H7 (cell line): ENCODE data around the gene OR4D6. TPM values are rescaled to one million over a fixed set of nuclear protein-coding genes. Genes with fewer than 3 reads are reported as not detected.
"Not testable (repeated sequence)": the region's sequence is repeated elsewhere in the genome, so short reads cannot be mapped to it uniquely, and the experiment has no call there.

Experiments
- DNase-seq: peaks from one replicate; pipeline ENCODE4 v3.0.0; 2012
- H3K27me3 ChIP-seq: 2 replicates; pipeline ENCODE4 v1.6.0; 2011; ENCODE audit warnings: mild to moderate bottlenecking, low read length; ENCODE audit not compliant: control insufficient read depth, insufficient read depth
- H3K36me3 ChIP-seq: replicated peaks from 2 replicates; pipeline ENCODE4 v1.5.1; 2011; ENCODE audit warnings: low read length; ENCODE audit not compliant: control insufficient read depth, insufficient read depth
- H3K4me3 ChIP-seq: 2 replicates; pipeline ENCODE4 v1.5.1; 2011; ENCODE audit warnings: low read depth, mild to moderate bottlenecking, control low read depth, low read length, moderate library complexity; ENCODE audit not compliant: insufficient read depth
- total RNA-seq: library from RNA; depleted of rRNA; stranded (reverse); fragments of >200 nt; shearing (Covaris generic); gene quantifications from 2 replicates; pipeline ENCODE4 v1.2.3, GENCODE V29; 2014; rRNA removed

Gene OR4D6
- total RNA-seq = not detected in 2 replicates

GRCh38 chr11:59456661-59457060 lies at the start of gene OR4D6:
Gene OR4D6, plus strand, starts transcription at chr11:59456961. Its CDS starts 0 bp downstream, at chr11:59456961.
- H3K36me3 ChIP-seq = no peaks in the 10 kb centered on the region
- H3K27me3 ChIP-seq = no peaks in the 10 kb centered on the region
- DNase-seq = no peak
- H3K4me3 ChIP-seq = no peak within 1 kb of the TSS

DNA sequence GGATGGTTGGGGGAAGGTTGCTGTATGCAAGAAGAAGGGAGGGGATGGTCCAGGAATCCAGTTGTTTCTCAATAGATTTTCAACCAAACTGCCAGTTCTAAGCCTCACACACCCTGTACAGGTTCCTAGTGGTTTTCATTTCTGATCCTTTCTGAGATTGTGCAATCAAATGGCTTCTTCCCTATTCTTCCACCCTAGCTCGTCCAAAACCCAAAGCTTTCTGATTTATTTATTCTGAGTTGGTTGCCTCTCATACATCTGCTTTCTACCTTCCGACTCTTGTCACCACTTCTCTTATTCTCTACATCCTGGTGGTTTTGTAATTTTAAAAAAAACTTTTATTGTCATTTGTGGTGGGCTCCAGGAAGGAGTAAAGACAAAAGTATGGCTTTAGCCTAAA lies 43.1 kb upstream of the OR4D6 start:
- no peak for DNase-seq
- H3K36me3 ChIP-seq = no peaks in the 10 kb centered on the region
- H3K4me3 ChIP-seq = no peak overlapping the region
- H3K27me3 ChIP-seq = no peaks in the 10 kb centered on the region

- no peaks in the 10 kb centered on the region for H3K36me3 ChIP-seq
- H3K27me3 ChIP-seq = no peaks in the 10 kb centered on the region
- H3K4me3 ChIP-seq = no peak overlapping the region
- no peak for DNase-seq
Measured at GRCh38 chr11:59415111-59415510, 41.6 kb upstream of the OR4D6 start.

DNA sequence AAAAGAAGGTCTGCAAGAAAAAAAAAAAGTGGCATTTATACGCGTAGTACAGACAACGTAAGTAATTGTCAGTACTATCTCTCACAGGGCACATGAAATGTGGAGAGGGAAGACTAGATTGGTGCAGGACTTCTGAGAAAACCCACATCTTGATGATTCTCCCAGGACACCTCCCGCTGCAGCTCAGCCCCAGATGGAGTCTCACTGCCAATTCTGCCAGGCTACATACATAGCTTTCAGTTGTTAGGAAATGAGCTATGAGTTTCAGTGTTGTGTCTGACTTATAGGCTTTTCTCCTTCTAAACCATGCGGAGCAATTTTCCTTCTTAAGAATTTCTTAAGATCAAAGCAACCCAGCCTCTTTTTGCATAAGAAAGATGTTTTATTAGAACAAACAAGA lies 40.1 kb upstream of the OR4D6 start:
- no peak overlapping the region for H3K4me3 ChIP-seq
- no peaks in the 10 kb centered on the region for H3K27me3 ChIP-seq
- H3K36me3 ChIP-seq = no peaks in the 10 kb centered on the region
- DNase-seq = no peak

- no peak for DNase-seq
- Histone ChIP-seq H3K36me3 (no peaks in the 10 kb centered on the region), H3K27me3 (no peaks in the 10 kb centered on the region), H3K4me3 (no peak overlapping the region)
Measured at GRCh38 chr11:59417023-59417422, 39.7 kb upstream of the OR4D6 start.

- DNase-seq = no peak
- no peak overlapping the region for H3K4me3 ChIP-seq
- H3K36me3 ChIP-seq = no peaks in the 10 kb centered on the region
- H3K27me3 ChIP-seq = no peaks in the 10 kb centered on the region
Measured at GRCh38 chr11:59418156-59418555, 38.6 kb upstream of the OR4D6 start.

DNA sequence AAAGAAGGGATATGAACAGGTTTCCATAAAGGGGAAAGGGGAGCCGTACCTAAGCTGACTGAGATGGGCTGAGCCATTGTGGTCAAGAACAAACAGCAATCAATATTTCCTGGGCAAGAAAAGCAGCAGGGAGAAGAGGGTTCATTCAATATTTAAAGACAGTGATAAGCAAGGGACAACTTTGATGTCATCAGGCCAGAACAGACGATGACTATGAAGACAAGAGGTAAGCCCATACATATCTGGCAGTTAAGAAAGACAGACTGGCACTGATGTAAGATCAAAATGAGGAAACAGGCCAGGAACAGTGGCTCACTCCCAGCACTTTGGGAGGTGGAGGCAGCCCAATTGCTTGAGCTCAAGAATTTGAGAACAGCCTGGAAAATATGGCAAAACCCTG lies 32.9 kb upstream of the OR4D6 start:
- no peak for DNase-seq
- H3K4me3 ChIP-seq = no peak overlapping the region

DNA sequence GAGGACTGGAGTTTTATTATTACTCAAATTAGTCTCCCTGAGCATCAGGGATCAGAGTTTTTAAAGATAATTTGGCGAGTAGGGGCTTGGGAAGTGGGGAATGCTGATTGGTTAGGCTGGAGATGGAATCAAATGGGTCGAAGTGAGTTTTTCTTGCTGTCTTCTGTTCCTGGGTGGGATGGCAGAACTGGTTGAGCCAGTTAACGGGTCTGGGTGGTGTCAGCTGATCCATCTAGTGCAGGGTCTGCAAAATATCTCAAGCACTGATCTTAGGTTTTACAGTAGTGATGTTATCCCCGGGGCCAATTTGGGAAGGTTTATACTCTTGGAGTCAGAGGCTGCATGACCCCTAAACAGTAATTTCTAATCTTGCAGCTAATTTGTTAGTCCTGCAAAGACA lies 31.6 kb upstream of the OR4D6 start:
- no peaks in the 10 kb centered on the region for H3K36me3 ChIP-seq
- no peak overlapping the region for H3K4me3 ChIP-seq
- no peaks in the 10 kb centered on the region for H3K27me3 ChIP-seq
- DNase-seq = no peak

More for the DNA sequence above, 32.9 kb upstream of the OR4D6 start:
- Histone ChIP-seq H3K36me3 (no peaks in the 10 kb centered on the region), H3K27me3 (no peaks in the 10 kb centered on the region)

GRCh38 chr11:59426361-59427067 lies 30.2 kb upstream of the OR4D6 start, which contains the start of gene OR5A2:
Gene OR5A2, minus strand, starts transcription at chr11:59426413. Its CDS starts 3,460 bp downstream, at chr11:59422953.
- Histone ChIP-seq H3K36me3 (no peaks in the 10 kb centered on the region), H3K4me3 (no peak within 1 kb of the TSS), H3K27me3 (no peaks in the 10 kb centered on the region)
- peak; percentile 40 for DNase-seq

- no peak for DNase-seq
- Histone ChIP-seq H3K27me3 (no peaks in the 10 kb centered on the region), H3K4me3 (no peak overlapping the region), H3K36me3 (no peaks in the 10 kb centered on the region)
Measured at GRCh38 chr11:59427068-59427382, 29.7 kb upstream of the OR4D6 start.

- DNase-seq = peak; percentile 34
- Histone ChIP-seq H3K4me3 (no peak overlapping the region), H3K27me3 (no peaks in the 10 kb centered on the region), H3K36me3 (no peaks in the 10 kb centered on the region)
Measured at GRCh38 chr11:59429924-59430516, 26.7 kb upstream of the OR4D6 start.

DNA sequence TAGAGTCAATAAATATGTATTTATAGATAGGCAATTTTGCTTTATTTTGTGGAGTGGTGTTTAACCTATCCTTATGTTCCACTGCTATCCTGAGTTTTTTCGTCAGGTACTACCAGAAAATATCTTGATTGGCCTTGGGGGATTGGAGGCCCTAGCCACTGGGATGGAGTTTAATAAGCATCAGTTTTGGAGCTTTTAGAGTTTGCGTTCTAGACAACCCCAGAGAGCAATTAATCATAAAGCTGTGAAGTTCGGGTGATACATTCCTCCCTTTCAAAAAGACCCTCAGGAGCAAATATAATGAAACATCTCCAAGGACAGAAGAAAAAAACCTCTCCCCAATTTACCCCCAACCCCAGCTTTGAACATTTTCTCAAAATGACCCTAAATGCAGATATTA lies 20.6 kb upstream of the OR4D6 start, which contains the start of gene OR5A1:
OR5A1 (plus strand) TSS at position 301 of the 400 bp plus-strand sequence. CDS start 6,700 bp downstream, outside the sequence.
- DNase-seq = no peak
- H3K4me3 ChIP-seq = no peak within 1 kb of the TSS
- H3K36me3 ChIP-seq = no peaks in the 10 kb centered on the region
- no peaks in the 10 kb centered on the region for H3K27me3 ChIP-seq

GRCh38 chr11:59437770-59438169 lies 19.0 kb upstream of the OR4D6 start:
- no peaks in the 10 kb centered on the region for H3K27me3 ChIP-seq
- no peaks in the 10 kb centered on the region for H3K36me3 ChIP-seq
- H3K4me3 ChIP-seq = no peak overlapping the region
- peak; percentile 10 for DNase-seq

GRCh38 chr11:59445624-59446023 lies 11.1 kb upstream of the OR4D6 start:
- H3K36me3 ChIP-seq, H3K4me3 ChIP-seq, H3K27me3 ChIP-seq, DNase-seq: not testable (repeated sequence)

- no peak for DNase-seq
- H3K4me3 ChIP-seq = no peak overlapping the region
- H3K27me3 ChIP-seq = no peaks in the 10 kb centered on the region
- no peaks in the 10 kb centered on the region for H3K36me3 ChIP-seq
Measured at GRCh38 chr11:59448484-59448883, 8.3 kb upstream of the OR4D6 start.
